Esophagus squamous epithelium (tissue), 4 donors: ENCODE results near the gene COL18A1.

Experiments
- POLR2A ChIP-seq, 4 donors: fragments of 450-650 bp; IDR thresholded peaks; one replicate each; pipeline ENCODE4 v1.6.1; 2017; ENCODE audit warnings: antibody characterized with exemption in 4 of 4, mild to moderate bottlenecking in 4 of 4, moderate library complexity in 3 of 4
- TF ChIP-seq, protein P1 (sequence below), 6 experiments: fragments of 450-650 bp in 4 of 6; fragments of 200-600 bp in 2 of 6; sonication (generic) in 2 of 6; IDR thresholded peaks; one replicate each; pipeline ENCODE4 v1.5.1; 2016 to 2019; ENCODE audit warnings: antibody characterized with exemption in 6 of 6, mild to moderate bottlenecking in 4 of 6, moderate library complexity in 4 of 6

DNA sequence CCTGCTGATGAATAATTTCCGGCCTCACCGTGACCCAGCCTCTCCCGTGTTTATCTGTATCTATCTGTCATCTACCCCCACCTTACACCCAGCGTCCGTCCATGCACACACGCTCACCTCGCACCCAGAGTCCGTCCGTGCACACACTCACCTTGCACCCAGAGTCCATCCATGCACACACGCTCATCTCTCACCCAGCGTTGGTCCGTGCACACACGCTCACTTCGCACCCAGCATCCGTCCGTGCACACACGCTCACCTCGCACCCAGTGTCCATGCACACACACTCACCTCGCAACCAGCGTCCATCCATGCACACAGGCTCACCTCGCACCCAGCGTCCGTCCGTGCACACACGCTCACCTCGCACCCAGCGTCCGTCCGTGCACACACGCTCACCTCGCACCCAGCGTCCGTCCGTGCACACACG is 25.0 kb upstream of the COL18A1 start:
- TF ChIP-seq POLR2A (IDR thresholded peaks at IDR 0.05): no peak
- TF ChIP-seq, protein P1, sequence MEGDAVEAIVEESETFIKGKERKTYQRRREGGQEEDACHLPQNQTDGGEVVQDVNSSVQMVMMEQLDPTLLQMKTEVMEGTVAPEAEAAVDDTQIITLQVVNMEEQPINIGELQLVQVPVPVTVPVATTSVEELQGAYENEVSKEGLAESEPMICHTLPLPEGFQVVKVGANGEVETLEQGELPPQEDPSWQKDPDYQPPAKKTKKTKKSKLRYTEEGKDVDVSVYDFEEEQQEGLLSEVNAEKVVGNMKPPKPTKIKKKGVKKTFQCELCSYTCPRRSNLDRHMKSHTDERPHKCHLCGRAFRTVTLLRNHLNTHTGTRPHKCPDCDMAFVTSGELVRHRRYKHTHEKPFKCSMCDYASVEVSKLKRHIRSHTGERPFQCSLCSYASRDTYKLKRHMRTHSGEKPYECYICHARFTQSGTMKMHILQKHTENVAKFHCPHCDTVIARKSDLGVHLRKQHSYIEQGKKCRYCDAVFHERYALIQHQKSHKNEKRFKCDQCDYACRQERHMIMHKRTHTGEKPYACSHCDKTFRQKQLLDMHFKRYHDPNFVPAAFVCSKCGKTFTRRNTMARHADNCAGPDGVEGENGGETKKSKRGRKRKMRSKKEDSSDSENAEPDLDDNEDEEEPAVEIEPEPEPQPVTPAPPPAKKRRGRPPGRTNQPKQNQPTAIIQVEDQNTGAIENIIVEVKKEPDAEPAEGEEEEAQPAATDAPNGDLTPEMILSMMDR (IDR thresholded peaks at IDR 0.05): no peak
